NCI-H2196 treated with DMSO at 0.1 percent for 48 hours (cell line): ENCODE data around the gene PTGDS.
"Not testable (repeated sequence)": the region's sequence is repeated elsewhere in the genome, so short reads cannot be mapped to it uniquely, and the experiment has no call there.

Experiments used
- DNase-seq: peaks from one replicate; lab custom pipeline; 2025; ENCODE audit not compliant: unreplicated experiment; lab: John Stamatoyannopoulos, UW

The PTGDS gene

GRCh38 chr9:136985853-136986252, 8.5 kb downstream of the PTGDS start:
- DNase-seq: no peak

- DNase-seq: no peak
Observed at GRCh38 chr9:136988872-136989271, 11.6 kb downstream of the PTGDS start.

- DNase-seq: no peak
Observed at GRCh38 chr9:136990242-136990911, 13.1 kb downstream of the PTGDS start.

GRCh38 chr9:136991993-136992818, 14.9 kb downstream of the PTGDS start, which contains the start of gene PAXX:
Gene PAXX, plus strand, starts transcription at chr9:136992422. Its CDS starts 22 bp downstream, at chr9:136992444.
- DNase-seq: peak; percentile 73

GRCh38 chr9:136992819-136993369, 15.6 kb downstream of the PTGDS start:
- no peak for DNase-seq

GRCh38 chr9:136994180-136994887, 17.0 kb downstream of the PTGDS start:
- DNase-seq: no peak

- no peak for DNase-seq
Observed at GRCh38 chr9:136994888-136995230, 17.6 kb downstream of the PTGDS start.

GRCh38 chr9:136995362-136995761, 18.1 kb downstream of the PTGDS start:
- no peak for DNase-seq

GRCh38 chr9:136995772-136996311, 18.5 kb downstream of the PTGDS start:
- DNase-seq: no peak

GRCh38 chr9:136996361-136997292, 19.3 kb downstream of the PTGDS start, which contains the start of gene CLIC3:
Gene CLIC3, minus strand, starts transcription at chr9:136996568. Its CDS starts 25 bp downstream, at chr9:136996543.
- DNase-seq: no peak

- no peak for DNase-seq
Observed at GRCh38 chr9:136997371-136997770, 20.1 kb downstream of the PTGDS start.

GRCh38 chr9:136997830-136998234, 20.5 kb downstream of the PTGDS start:
- DNase-seq: no peak

- DNase-seq: no peak
Observed at GRCh38 chr9:137000177-137000930, 23.1 kb downstream of the PTGDS start.

- no peak for DNase-seq
Observed at GRCh38 chr9:137001857-137002645, 24.7 kb downstream of the PTGDS start.

GRCh38 chr9:137002646-137003041, 25.3 kb downstream of the PTGDS start:
- no peak for DNase-seq

GRCh38 chr9:137004285-137004684, 27.0 kb downstream of the PTGDS start:
- not testable (repeated sequence) for DNase-seq

GRCh38 chr9:137006116-137007003, 29.1 kb downstream of the PTGDS start:
- no peak for DNase-seq
